Kidney (tissue), 14 donors: ENCODE measurements around the gene SLC26A8. TPM values are rescaled to one million over a fixed set of nuclear protein-coding genes. Genes with fewer than 3 reads are reported as not detected.
"Not testable (repeated sequence)": the region's sequence is repeated elsewhere in the genome, so short reads cannot be mapped to it uniquely, and the experiment has no call there.

Experiments used
- DNase-seq, 5 donors: peaks; one replicate each; pipeline ENCODE4 v3.0.0-alpha.2; 2013 to 2020
- FAIRE-seq: peaks from 2 replicates; lab custom pipeline; 2012; peaks lifted over from hg19 to GRCh38; lab: Jason Lieb, UNC
- H3K27ac ChIP-seq, 2 donors: one replicate each; pipeline ENCODE4 v1.7.0; 2013; ENCODE audit warnings: low read depth in 2 of 2, low read length in 2 of 2, inconsistent platforms in 1 of 2
- H3K27me3 ChIP-seq: one replicate; pipeline ENCODE4 v1.7.1; 2013; ENCODE audit warnings: low read length, inconsistent platforms; ENCODE audit not compliant: control insufficient read depth, insufficient read depth
- H3K36me3 ChIP-seq, 3 donors: one replicate each; pipeline versions ENCODE4 v1.7.0 to v1.7.1; 2013; ENCODE audit warnings: low read length in 3 of 3, control low read depth in 1 of 3, inconsistent platforms in 1 of 3; ENCODE audit not compliant: insufficient read depth in 3 of 3, control insufficient read depth in 2 of 3
- H3K4me1 ChIP-seq, 3 donors: one replicate each; pipeline versions ENCODE4 v1.7.0 to v1.7.1; 2013; ENCODE audit warnings: low read length in 3 of 3, inconsistent platforms in 1 of 3, low read depth in 1 of 3; ENCODE audit not compliant: control insufficient read depth in 2 of 3, insufficient read depth in 2 of 3
- H3K4me3 ChIP-seq, 3 donors: one replicate each; pipeline versions ENCODE4 v1.7.0 to v1.8.1; 2013; ENCODE audit warnings: low read length in 3 of 3, control low read depth in 1 of 3, inconsistent platforms in 1 of 3
- H3K9ac ChIP-seq, 3 donors: one replicate each; pipeline versions ENCODE4 v1.7.0 to v1.7.1; 2013; ENCODE audit warnings: low read length in 3 of 3, control low read depth in 1 of 3, inconsistent platforms in 1 of 3
- H3K9me3 ChIP-seq, 3 donors: one replicate each; pipeline versions ENCODE4 v1.7.0 to v1.7.1; 2013; ENCODE audit warnings: low read length in 3 of 3, control low read depth in 1 of 3, inconsistent platforms in 1 of 3; ENCODE audit not compliant: control insufficient read depth in 2 of 3, insufficient read depth in 1 of 3
- CTCF ChIP-seq: IDR thresholded peaks from 3 replicates; pipeline ENCODE4 v1.5.1; 2012; ENCODE audit warnings: mild to moderate bottlenecking, moderate library complexity, borderline replicate concordance; ENCODE audit not compliant: insufficient read depth; ENCODE audit errors: extremely low read depth
- intact Hi-C: fragments of 100-400 bp; cut with DNase I; formaldehyde crosslinking; loops from one replicate; pipeline ENCODE4 v1.11.1; 2022
- polyA plus RNA-seq: library from polyadenylated mRNA; stranded (reverse); fragments of 350-450 nt; fragmentation: Illumina TruSeq; extraction: RNeasy Lipid Tissue Mini Kit (QIAGEN cat#74804); gene quantifications from one replicate; pipeline ENCODE4 v1.2.3, GENCODE V29; 2014; ENCODE audit warnings: low read depth, low replicate concordance; ENCODE audit not compliant: insufficient read depth
- total RNA-seq: library from RNA; stranded (reverse); fragmentation: NEBNext Ultra II Directional; extraction: Animal tissue kit (Norgen Biotek cat#: 25700); gene quantifications from one replicate; pipeline ENCODE4 v1.2.1, GENCODE V29; 2021
- donor health status: control.
- donor health status: control.
- donor health status: control.
- donor health status: control.
- donor health status: control.
- donor health status: DM: yes; HTN: yes; CAD: no.
- donor health status: Normal renal cell carcinoma (clear cell type).

Gene SLC26A8
- total and polyA plus RNA-seq, 2 donors from 2014 or later, result 0.22 TPM; not detected in 1

- H3K4me1 ChIP-seq, result no peaks in the 10 kb centered on the region
- no peak overlapping the region for H3K27ac ChIP-seq
- intact Hi-C loops, result no loop called here
- no peak for TF ChIP-seq CTCF
- DNase-seq (no peak), FAIRE-seq (no peak)
- H3K4me3 ChIP-seq, result no peak overlapping the region
- no peaks in the 10 kb centered on the region for H3K9me3 ChIP-seq
- no peaks in the 10 kb centered on the region for H3K27me3 ChIP-seq
- H3K9ac ChIP-seq, result no peak overlapping the region
- H3K36me3 ChIP-seq, result no peaks in the 10 kb centered on the region
Measured at GRCh38 chr6:36000451-36000850, 24.0 kb downstream of the SLC26A8 start.

- Histone ChIP-seq H3K36me3 (no peaks in the 10 kb centered on the region), H3K9ac (no peak overlapping the region), H3K27me3 (no peaks in the 10 kb centered on the region), H3K27ac (no peak overlapping the region), H3K9me3 (peaks cover 0 to 2% (median 0%) of the 10 kb centered on the region in 3 donors), H3K4me1 (no peaks in the 10 kb centered on the region), H3K4me3 (no peak overlapping the region)
- no peak for FAIRE-seq
- TF ChIP-seq CTCF, result no peak
- DNase-seq, result no peak
- intact Hi-C loops, result no loop called here
Measured at GRCh38 chr6:35993150-35993549, 31.3 kb downstream of the SLC26A8 start.

- FAIRE-seq, H3K4me3 ChIP-seq, H3K9me3 ChIP-seq, H3K36me3 ChIP-seq, DNase-seq, H3K4me1 ChIP-seq, H3K27ac ChIP-seq, H3K27me3 ChIP-seq, intact Hi-C loops, H3K9ac ChIP-seq: not testable (repeated sequence)
Measured at GRCh38 chr6:35988047-35988446, 36.4 kb downstream of the SLC26A8 start.

GRCh38 chr6:35984701-35985100, 39.7 kb downstream of the SLC26A8 start:
- H3K27ac ChIP-seq, result no peak overlapping the region
- TF ChIP-seq CTCF, result no peak
- H3K9ac ChIP-seq, result no peak overlapping the region
- DNase-seq (no peak), FAIRE-seq (no peak)
- no peak overlapping the region for H3K4me3 ChIP-seq
- no peaks in the 10 kb centered on the region for H3K36me3 ChIP-seq
- no peaks in the 10 kb centered on the region for H3K27me3 ChIP-seq
- intact Hi-C loops, result no loop called here
- H3K4me1 ChIP-seq, result no peaks in the 10 kb centered on the region
- no peaks in the 10 kb centered on the region for H3K9me3 ChIP-seq
